Activated CD4-positive, alpha-beta T cell treated with anti-CD3 and anti-CD28 coated beads, Interleukin-2, Interleukin-6, amounts not matched to agents 100 ng/mL and 50 ng/mL, durations not matched to agents 16 hours and 8 hours (primary cell): ENCODE measurements around the gene ZBTB7C.

Experiments used
- DNase-seq: peaks from one replicate; pipeline ENCODE4 v3.0.0-alpha.2; 2020

Gene ZBTB7C

GRCh38 chr18:48417985-48418384, 8.8 kb upstream of the ZBTB7C start:
- DNase-seq: no peak

- DNase-seq: no peak
Observed at GRCh38 chr18:48413342-48413741, 4.2 kb upstream of the ZBTB7C start.

- DNase-seq: peak; percentile 61
Observed at GRCh38 chr18:48412339-48412929, 3.3 kb upstream of the ZBTB7C start.

- DNase-seq: peak; percentile 87
Observed at GRCh38 chr18:48410095-48410920, 1.1 kb upstream of the ZBTB7C start.

- peak; percentile 1 for DNase-seq
Observed at GRCh38 chr18:48409591-48410094, 460 bp upstream of the ZBTB7C start.

GRCh38 chr18:48408111-48408726, 964 bp downstream of the ZBTB7C start:
- no peak for DNase-seq

- no peak for DNase-seq
Observed at GRCh38 chr18:48407358-48407757, 1.8 kb downstream of the ZBTB7C start.

- DNase-seq: no peak
Observed at GRCh38 chr18:48405978-48406377, 3.2 kb downstream of the ZBTB7C start.

- DNase-seq: peak; percentile 41
Observed at GRCh38 chr18:48404716-48405507, 4.3 kb downstream of the ZBTB7C start.

- no peak for DNase-seq
Observed at GRCh38 chr18:48402953-48403352, 6.2 kb downstream of the ZBTB7C start.

- no peak for DNase-seq
Observed at GRCh38 chr18:48399303-48400075, 9.7 kb downstream of the ZBTB7C start.

- DNase-seq: no peak
Observed at GRCh38 chr18:48398074-48398473, 11.1 kb downstream of the ZBTB7C start.

- no peak for DNase-seq
Observed at GRCh38 chr18:48397021-48397420, 12.2 kb downstream of the ZBTB7C start.

- DNase-seq: no peak
Observed at GRCh38 chr18:48396561-48396960, 12.6 kb downstream of the ZBTB7C start.

GRCh38 chr18:48395646-48396045, 13.5 kb downstream of the ZBTB7C start:
- no peak for DNase-seq

GRCh38 chr18:48394176-48394575, 15.0 kb downstream of the ZBTB7C start:
- no peak for DNase-seq

GRCh38 chr18:48393776-48394175, 15.4 kb downstream of the ZBTB7C start:
- no peak for DNase-seq

GRCh38 chr18:48393170-48393569, 16.0 kb downstream of the ZBTB7C start:
- DNase-seq: no peak

- no peak for DNase-seq
Observed at GRCh38 chr18:48392268-48392667, 16.9 kb downstream of the ZBTB7C start.

- no peak for DNase-seq
Observed at GRCh38 chr18:48391868-48392267, 17.3 kb downstream of the ZBTB7C start.

- DNase-seq: no peak
Observed at GRCh38 chr18:48390641-48391040, 18.5 kb downstream of the ZBTB7C start.

- DNase-seq: no peak
Observed at GRCh38 chr18:48388478-48388877, 20.7 kb downstream of the ZBTB7C start.
